GM06990 (cell line): ENCODE measurements around the gene MOXD1.

ENCODE experiments used
- DNase-seq: peaks from one replicate; pipeline ENCODE4 v3.0.0-alpha.2; 2011; ENCODE audit not compliant: insufficient read length; ENCODE audit errors: extremely low read depth
- H3K27me3 ChIP-seq: replicated peaks from 2 replicates; pipeline ENCODE4 v1.6.0; 2011; ENCODE audit warnings: low read length; ENCODE audit not compliant: control insufficient read depth, insufficient read depth
- H3K36me3 ChIP-seq: 2 replicates; pipeline ENCODE4 v1.5.1; 2011; ENCODE audit warnings: low read length; ENCODE audit not compliant: control insufficient read depth, insufficient read depth
- H3K4me3 ChIP-seq: replicated peaks from 2 replicates; pipeline ENCODE4 v1.5.1; 2011; ENCODE audit warnings: low read depth, mild to moderate bottlenecking, control low read depth, low read length
- TF ChIP-seq, protein P1 (sequence below): IDR thresholded peaks from 2 replicates; pipeline ENCODE4 v1.5.1; 2011; ENCODE audit warnings: low read length, control low read depth, mild to moderate bottlenecking, inconsistent platforms; ENCODE audit not compliant: insufficient read depth, poor library complexity, severe bottlenecking

MOXD1 gene

DNA sequence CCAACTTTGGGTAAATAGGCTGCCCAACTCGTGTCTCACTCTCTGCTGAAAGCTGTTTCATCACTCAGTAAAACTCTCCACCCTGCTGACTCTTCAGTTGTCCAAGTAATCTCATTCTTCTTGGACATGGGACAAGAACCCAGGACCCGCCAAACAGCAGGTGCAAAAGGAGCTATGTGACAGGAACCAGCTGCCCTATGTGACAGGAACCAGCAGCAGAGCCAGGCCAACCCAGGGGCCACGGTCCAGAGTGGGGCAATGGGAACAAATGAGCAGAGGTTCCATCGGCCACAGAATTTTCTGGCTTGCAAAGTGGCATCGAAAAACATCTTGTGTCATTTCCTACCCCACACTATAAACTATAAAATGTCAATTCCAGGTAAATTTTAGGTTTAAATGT is 56.5 kb downstream of the MOXD1 start:
- Histone ChIP-seq H3K27me3 (no peaks in the 10 kb centered on the region), H3K4me3 (no peak overlapping the region), H3K36me3 (no peaks in the 10 kb centered on the region)
- TF ChIP-seq, protein P1, sequence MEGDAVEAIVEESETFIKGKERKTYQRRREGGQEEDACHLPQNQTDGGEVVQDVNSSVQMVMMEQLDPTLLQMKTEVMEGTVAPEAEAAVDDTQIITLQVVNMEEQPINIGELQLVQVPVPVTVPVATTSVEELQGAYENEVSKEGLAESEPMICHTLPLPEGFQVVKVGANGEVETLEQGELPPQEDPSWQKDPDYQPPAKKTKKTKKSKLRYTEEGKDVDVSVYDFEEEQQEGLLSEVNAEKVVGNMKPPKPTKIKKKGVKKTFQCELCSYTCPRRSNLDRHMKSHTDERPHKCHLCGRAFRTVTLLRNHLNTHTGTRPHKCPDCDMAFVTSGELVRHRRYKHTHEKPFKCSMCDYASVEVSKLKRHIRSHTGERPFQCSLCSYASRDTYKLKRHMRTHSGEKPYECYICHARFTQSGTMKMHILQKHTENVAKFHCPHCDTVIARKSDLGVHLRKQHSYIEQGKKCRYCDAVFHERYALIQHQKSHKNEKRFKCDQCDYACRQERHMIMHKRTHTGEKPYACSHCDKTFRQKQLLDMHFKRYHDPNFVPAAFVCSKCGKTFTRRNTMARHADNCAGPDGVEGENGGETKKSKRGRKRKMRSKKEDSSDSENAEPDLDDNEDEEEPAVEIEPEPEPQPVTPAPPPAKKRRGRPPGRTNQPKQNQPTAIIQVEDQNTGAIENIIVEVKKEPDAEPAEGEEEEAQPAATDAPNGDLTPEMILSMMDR: no peak
- no peak for DNase-seq

DNA sequence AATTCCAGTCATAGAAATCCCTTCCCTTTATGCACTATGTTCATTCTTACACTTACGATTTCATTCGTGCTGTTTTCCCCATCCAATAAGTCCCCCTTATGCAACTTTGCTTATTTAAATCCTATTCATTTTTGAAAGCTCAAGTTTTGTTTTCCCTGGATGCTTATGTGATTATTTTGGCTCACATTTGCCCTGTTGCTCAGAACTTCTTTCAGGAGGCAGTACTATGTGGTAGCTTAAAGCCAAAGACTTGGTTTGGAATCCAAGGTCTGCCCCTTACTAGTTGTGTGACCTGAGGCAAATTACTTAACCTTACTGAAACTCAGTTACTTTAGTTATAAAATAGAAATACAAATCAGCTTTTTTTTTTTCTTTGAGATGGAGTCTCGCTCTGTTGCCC is 59.6 kb downstream of the MOXD1 start:
- no peak for DNase-seq
- TF ChIP-seq, protein P1: no peak
- no peak overlapping the region for H3K4me3 ChIP-seq
- no peaks in the 10 kb centered on the region for H3K36me3 ChIP-seq
- H3K27me3 ChIP-seq: no peaks in the 10 kb centered on the region

DNA sequence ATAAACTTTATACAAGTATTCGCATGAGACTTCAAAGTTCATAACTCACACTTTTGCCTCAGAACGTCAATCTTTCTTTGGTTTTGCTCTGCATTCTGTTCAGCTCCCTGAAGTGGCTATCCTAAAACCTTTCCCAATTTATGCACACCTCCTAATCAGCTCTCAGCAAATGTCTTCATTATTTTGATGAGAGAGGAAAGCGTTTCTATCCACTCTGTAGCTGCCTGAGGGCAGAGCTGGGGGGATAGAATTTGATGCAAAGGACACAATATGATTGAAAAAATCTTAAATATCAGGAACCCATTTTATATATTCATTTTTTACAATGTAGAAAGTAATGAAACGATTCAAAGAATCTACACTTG is 66.8 kb downstream of the MOXD1 start:
- Histone ChIP-seq H3K36me3 (no peaks in the 10 kb centered on the region), H3K4me3 (no peak overlapping the region), H3K27me3 (no peaks in the 10 kb centered on the region; the same call in 1 of the 2 replicates)
- no peak for DNase-seq
- TF ChIP-seq, protein P1: no peak

DNA sequence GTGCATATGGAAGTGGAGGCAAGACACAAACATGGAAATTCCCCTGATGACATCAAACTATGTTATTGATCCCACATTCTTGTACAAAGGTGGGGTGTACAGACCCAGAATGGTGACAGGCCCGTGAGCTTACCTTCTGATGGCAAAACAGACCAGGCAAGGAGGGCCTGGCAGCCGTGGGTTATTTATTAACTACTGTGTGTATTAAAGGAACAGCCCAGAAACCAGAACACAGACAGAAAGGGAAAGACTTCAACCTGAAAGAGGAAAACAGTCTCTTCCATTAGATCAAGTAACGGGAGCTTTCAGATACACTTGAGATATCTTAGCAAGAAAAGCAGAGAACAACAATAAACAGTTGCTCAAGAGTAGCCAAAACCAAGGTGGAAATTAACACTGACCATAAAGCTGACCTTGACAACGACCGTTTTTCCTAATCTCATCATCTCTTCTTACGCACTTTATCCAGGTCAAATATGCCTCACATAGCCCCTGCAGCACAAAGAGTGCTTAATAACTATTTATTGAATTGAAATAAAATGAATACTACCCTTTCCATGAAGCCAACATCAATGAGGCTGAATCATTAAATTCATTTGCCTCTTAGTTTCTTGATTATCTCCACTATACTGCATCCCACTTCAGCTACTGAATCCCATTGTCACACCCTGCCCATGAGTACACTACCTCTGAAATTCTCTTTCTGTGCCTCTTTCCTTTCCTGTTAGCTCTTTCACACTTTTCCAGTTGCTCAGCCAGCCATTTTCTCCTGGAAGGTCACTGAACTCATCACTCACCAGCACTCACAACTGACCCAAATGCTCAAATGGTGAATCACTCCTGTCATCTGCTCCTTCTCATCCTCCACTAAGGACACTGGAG is 67.4 kb downstream of the MOXD1 start:
- no peak for DNase-seq
- Histone ChIP-seq H3K4me3 (no peak overlapping the region), H3K36me3 (no peaks in the 10 kb centered on the region), H3K27me3 (no peaks in the 10 kb centered on the region; the same call in 1 of the 2 replicates)
- TF ChIP-seq, protein P1: no peak

DNA sequence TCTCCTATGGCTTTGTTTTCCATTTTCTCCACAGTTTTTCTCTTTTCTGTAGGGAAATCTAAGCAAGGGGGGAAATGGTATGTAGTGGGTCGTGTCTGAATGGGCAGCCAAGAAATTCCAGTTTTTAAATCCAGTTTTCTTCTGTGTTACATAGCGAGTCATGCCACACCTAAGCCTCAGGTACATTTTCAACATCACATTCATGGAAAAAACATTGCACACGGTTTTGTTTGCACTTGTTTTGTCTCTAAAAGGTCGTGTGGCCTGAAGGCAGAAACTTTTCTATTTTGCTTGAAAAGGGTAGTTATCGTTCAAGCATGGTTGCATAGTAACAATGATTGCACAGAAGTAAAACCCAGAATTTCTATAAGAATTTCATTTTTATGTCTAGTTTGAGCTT is 70.5 kb downstream of the MOXD1 start:
- H3K27me3 ChIP-seq: no peaks in the 10 kb centered on the region; the same call in 1 of the 2 replicates

More for the DNA sequence above, 70.5 kb downstream of the MOXD1 start:
- no peaks in the 10 kb centered on the region for H3K36me3 ChIP-seq
- H3K4me3 ChIP-seq: no peak overlapping the region
- no peak for DNase-seq
- TF ChIP-seq, protein P1: no peak
